Suprapubic skin (tissue), 4 donors: ENCODE results near the gene ARHGEF39.

Source experiments
- EP300 ChIP-seq: sonication (generic); formaldehyde crosslinking; IDR thresholded peaks from one replicate; pipeline ENCODE4 v1.6.1; 2017; ENCODE audit warnings: antibody characterized with exemption
- POLR2AphosphoS5 ChIP-seq, 3 donors: sonication (generic); formaldehyde crosslinking; IDR thresholded peaks; one replicate each; pipeline ENCODE4 v1.6.1; 2017; ENCODE audit warnings: antibody characterized with exemption in 3 of 3
- TF ChIP-seq, protein P1 (sequence below), 2 donors: fragments of 200-600 bp in 1 of 2; fragments of 450-650 bp in 1 of 2; sonication (generic) in 1 of 2; IDR thresholded peaks; one replicate each; pipeline ENCODE4 v1.5.1; 2016 to 2019; ENCODE audit warnings: antibody characterized with exemption in 2 of 2, mild to moderate bottlenecking in 1 of 2, moderate library complexity in 1 of 2

DNA sequence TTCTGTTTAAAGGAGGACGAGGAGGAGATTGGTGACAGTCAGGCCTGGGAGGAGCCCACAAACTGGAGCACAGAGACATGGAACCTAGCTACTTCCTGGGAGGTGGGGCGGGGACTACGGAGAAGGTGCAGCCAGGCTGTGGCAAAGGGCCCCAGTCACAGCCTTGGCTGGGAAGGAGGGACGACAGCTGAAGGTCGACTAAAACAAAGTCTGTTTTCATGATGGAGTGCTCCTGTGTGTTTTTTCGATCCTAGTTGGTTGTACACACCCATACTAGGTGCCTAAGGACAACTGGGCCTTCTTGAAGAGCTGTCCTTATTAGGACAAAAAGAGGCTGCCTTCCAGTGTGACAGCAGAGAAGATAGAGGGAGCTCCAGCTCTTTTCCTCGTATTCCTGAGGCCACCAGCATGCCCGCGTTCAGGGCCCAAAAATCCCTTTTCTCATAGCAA lies 4.0 kb downstream of the ARHGEF39 start:
- TF ChIP-seq POLR2AphosphoS5 (IDR thresholded peaks at IDR 0.05) (no peak), EP300 (no peak)
- TF ChIP-seq, protein P1, sequence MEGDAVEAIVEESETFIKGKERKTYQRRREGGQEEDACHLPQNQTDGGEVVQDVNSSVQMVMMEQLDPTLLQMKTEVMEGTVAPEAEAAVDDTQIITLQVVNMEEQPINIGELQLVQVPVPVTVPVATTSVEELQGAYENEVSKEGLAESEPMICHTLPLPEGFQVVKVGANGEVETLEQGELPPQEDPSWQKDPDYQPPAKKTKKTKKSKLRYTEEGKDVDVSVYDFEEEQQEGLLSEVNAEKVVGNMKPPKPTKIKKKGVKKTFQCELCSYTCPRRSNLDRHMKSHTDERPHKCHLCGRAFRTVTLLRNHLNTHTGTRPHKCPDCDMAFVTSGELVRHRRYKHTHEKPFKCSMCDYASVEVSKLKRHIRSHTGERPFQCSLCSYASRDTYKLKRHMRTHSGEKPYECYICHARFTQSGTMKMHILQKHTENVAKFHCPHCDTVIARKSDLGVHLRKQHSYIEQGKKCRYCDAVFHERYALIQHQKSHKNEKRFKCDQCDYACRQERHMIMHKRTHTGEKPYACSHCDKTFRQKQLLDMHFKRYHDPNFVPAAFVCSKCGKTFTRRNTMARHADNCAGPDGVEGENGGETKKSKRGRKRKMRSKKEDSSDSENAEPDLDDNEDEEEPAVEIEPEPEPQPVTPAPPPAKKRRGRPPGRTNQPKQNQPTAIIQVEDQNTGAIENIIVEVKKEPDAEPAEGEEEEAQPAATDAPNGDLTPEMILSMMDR (IDR thresholded peaks at IDR 0.05) = peak in 1 of 2 donors; percentile 39
